HG03280 (cell line): ENCODE results near the gene MEMO1.
"Not testable (repeated sequence)": the region's sequence is repeated elsewhere in the genome, so short reads cannot be mapped to it uniquely, and the experiment has no call there.

Experiments used
- ATAC-seq: cut with Tn5 transposase; IDR thresholded peaks from one replicate; pipeline ENCODE4 v1.9.1; 2021; ENCODE audit warnings: mild to moderate bottlenecking, moderate library complexity; ENCODE audit not compliant: unreplicated experiment

Gene MEMO1

DNA sequence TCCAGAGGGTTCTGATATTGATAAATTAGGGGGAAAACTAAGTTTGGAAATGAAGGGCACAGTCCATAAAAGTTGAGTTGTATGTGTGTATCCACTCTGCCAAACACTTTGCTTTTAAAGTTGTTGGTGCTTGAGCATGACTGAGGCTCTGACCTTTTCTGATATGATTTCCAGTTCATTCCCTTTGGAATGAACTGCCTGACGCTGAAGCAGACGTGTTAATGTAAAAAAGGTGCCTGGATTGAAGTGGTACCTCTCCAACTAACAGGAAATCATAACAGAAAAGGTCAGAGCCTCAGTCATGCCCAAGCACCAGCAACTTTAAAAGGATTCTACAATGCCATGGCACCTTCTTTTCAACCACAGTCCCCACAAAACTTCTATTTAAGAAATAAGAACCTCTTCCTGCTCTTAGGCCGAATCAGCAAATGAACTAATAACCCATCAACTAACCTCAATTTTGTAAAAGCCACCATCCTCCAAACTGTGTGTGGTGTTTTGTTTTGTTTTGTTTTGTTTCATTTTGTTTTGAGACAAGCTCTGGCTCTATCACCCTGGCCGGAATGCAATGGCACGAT lies 52.6 kb downstream of the MEMO1 start:
- ATAC-seq = no peak

DNA sequence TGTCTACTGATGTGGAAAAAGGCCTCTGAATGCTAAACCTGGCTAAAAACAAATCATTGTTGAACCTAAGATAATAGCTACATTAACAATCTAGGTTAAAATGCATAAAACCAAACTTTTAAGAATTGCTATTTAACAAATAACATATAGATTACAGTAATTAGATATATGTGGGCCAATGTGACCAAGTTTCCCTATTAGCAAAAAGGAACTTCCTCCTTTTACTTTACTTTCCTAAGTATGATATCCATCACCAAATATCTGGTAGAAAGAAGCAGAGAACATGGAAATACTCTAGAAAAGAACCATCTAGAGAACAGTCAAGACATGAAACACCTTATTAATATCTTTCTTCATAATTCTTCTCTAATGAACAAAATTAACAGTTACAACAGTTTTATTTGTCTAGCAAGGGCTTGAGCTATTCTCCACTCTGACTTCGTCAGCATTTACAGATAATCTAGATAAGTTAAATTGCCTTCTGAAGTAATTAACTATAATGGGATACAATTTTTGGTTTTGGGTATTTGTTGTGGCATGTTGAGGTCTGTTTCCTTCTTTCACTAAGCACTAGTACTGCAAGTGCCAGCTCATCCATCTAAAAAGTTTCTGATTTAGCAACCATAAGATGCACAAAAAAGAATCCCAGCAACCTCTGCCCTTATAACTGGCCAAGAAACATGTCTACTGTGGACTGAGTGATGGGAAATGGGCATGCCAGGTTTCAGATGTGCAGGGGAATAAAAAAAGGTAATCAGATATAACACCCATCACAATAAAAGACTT lies 53.3 kb downstream of the MEMO1 start:
- ATAC-seq = no peak

DNA sequence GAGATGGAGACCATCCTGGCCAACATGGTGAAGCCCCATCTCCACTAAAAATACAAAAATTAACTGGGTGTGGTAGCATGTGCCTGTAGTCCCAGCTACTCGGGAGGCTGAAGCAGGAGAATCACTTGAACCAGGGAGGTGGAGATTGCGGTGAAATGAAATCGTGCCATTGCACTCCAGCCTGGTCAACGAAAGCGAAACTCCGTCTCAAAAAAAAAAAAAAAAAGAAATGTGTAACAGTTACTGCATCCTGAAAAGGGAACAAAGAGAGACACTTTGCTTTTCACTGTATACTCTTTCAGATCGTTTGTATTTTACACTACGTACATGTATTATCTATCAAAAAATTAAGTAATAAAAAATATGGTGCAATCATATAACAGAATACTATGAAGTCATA lies 53.9 kb downstream of the MEMO1 start:
- ATAC-seq = not testable (repeated sequence)

- no peak for ATAC-seq
These were observed 54.5 kb downstream of the MEMO1 start for GRCh38 chr2:31956312-31956711.

- ATAC-seq = not testable (repeated sequence)
These were observed 57.7 kb downstream of the MEMO1 start for GRCh38 chr2:31953095-31953494.

GRCh38 chr2:31950946-31951562 lies 59.8 kb downstream of the MEMO1 start:
- no peak for ATAC-seq

GRCh38 chr2:31947871-31948270 lies 62.9 kb downstream of the MEMO1 start:
- ATAC-seq = no peak

- no peak for ATAC-seq
These were observed 64.0 kb downstream of the MEMO1 start for GRCh38 chr2:31946838-31947237.

DNA sequence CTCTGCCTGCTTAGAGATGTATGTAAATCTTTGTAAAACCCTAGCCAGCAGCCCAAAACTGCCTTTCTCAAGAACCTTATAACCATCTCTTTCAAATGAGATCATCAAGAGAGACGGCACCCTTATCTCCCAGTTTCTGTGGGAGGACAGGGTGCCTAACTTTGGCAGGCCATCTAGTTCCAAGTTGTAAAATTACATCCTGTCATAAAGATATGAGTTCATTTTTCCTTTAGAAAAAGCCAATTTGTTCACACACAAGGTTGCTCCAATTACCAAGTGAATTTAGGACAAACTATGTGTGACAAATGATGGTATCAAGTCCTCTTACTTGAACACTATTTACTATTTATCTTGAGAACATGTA lies 65.3 kb downstream of the MEMO1 start:
- ATAC-seq = no peak

DNA sequence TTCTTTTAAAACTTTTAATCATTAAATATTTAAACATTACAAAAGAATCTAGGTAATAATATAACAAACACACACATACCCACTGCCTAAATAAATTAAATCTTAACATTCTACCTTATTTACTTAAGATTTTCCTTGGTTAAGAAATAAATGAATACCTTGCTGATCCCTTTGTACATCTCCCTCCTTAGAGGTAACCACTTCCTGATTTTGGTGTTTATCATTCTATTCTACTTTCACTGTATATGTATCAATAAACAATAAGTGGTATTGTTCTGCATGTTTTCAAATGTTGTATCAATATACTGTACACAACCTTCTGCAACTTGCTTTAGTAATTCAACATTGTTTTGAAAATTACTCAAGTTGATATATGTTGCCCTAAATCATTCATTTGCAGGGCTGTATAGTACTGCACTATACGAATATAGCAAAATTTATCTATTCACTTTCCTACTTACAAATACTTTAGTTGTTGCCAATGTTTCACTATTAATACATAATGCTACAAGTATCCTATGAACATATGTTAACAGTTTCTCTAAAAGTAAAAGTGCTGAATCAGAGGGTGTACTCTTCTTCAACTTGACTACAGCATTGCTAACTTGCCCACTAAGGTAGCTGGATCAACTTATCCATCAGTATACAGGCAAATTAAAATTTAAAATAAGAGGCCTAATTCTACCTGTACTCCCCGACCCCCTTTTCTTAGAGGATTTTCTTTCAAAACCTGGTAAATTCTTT lies 65.8 kb downstream of the MEMO1 start:
- no peak for ATAC-seq

GRCh38 chr2:31943636-31944225 lies 67.1 kb downstream of the MEMO1 start:
- no peak for ATAC-seq

DNA sequence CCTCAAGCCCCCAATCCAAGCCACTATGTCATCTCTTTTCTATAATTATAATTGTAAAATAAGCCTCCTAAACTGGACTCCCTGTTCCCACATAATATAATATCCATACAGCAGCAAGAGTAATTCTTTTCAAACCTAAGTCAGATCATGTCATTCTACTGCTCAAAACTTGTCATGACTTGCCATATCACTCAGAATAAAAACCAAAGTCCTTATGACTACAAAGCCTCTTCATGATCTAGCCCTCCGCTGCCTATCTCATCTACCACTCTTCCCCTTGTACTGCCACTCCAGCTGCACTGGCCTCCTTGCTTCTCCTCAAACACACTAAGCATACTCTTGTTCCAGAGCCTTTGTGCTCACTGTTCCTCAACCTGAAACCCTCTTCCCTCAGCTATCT lies 69.9 kb downstream of the MEMO1 start:
- ATAC-seq = no peak

DNA sequence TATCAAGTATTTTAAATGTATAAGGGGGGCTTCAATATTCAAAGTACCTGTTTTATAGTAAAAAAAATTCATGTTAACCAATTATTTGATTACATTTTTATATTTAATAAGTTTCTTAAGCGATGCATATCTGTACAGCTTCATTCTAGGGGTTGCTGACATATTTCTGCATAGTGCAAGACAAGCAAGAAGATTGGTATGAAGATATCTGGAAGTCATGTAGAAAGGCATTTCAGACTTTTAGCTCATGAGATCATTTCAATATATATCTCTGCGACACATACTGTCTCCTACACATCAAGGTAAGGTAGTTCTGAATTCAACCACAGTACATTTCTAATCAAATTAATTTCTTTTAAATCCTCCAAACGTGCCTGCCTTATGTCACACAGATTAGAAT lies 73.1 kb downstream of the MEMO1 start:
- ATAC-seq = no peak

GRCh38 chr2:31935370-31935769 lies 75.4 kb downstream of the MEMO1 start:
- ATAC-seq = no peak

DNA sequence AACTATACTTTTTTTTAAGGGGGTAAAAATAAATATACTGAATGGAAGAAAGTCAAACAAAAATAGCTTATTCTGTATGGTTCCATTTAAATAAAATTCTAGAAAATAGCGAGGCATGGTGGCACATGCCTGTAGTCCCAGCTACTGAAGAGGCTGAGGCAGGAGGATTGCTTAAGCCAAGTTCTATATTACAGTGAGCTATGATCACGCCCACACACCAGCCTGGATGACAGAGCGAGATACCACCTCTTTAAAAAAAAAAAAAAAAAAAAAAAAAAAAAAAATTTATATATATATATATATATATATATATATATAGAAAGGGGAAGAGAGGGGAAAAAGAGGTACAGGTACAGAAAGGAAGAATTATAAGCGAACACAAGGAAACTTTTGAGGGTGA lies 77.7 kb downstream of the MEMO1 start:
- no peak for ATAC-seq

GRCh38 chr2:31932589-31932988 lies 78.2 kb downstream of the MEMO1 start:
- ATAC-seq = no peak

DNA sequence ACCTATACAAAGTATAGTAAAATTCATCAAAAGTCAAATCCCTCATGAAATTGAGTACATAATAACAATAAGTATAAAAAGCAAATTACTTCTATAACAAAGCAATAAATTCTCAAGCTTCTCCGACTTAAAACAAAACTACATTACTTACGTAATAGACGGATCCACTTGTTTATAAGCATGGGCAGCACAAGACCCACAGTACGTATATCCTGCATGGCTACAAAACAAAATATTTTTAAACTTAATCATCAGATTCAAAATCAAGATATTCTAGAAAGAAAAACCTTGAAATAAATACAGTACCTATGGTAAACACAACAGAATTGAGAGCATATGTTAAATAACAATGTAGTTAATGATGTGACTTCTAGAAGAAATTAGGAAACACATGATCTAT lies 78.9 kb downstream of the MEMO1 start:
- no peak for ATAC-seq

GRCh38 chr2:31925517-31925916 lies 85.3 kb downstream of the MEMO1 start:
- ATAC-seq = no peak

DNA sequence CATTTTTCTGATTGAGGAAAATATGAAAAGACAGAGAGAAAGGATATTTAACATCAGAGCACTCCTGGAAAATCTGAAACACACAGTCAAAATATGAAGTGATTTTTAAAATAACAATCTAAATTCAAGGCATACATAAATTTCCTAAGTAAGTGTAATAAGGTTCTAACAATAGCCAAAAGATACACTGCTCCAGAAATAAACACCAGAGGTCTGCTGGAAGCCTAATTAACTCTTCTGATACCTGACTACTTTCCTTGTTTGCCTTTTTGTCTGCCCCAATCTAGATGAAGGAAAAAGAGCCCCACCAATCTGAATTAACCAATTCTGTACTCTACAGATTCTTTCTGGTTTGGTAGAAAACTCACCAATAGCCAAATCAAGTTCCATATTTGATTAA lies 87.1 kb downstream of the MEMO1 start:
- no peak for ATAC-seq

DNA sequence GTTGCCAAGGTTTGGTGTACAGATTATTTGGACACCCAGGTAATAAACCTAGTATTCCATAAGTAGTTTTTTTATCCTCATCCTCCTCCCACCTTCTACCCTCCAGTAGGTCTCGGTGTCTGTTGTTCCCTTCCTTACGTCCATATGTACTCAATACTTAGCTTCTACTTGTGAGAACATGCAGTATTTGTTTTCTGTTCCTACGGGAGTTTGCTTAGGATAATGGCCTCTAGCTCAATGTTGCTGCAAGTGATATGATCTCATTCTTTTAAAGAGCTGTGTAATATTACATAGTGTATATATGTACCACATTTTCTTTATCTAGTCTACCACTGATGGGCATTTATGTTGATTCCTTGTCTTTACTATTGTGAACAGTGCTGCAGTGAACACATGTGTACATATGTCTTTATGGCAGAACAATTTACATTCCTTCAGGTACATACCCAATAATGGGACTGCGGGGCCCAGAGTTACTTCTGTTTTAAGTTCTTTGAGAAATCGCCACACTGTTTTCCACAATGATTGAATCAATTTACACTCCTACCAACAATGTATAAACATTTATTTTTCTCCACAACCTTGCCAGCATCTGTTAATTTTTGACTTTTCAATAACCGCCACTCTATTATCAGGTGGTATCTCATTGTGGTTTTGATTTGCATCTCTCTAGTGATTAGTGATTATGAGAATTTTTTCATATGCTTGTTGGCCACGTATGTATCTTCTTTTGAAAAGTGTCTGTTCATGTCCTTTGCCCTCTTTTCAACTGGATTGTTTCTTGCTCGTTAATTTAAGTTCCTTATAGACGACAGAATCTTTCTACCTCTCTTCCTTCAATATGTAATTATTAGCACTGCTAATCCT lies 88.0 kb downstream of the MEMO1 start:
- ATAC-seq = no peak
